Activated CD8-positive, alpha-beta memory T cell treated with anti-CD3 and anti-CD28 coated beads for 4 hours (primary cell): ENCODE measurements around the gene HYLS1.
"Not testable (repeated sequence)": the region's sequence is repeated elsewhere in the genome, so short reads cannot be mapped to it uniquely, and the experiment has no call there.

ENCODE experiments used
- DNase-seq, 2 donors: peaks; one replicate each; pipeline ENCODE4 v3.0.0-alpha.2; 2020; ENCODE audit warnings: low read depth in 2 of 2

Gene HYLS1

GRCh38 chr11:125903711-125904659, 16.5 kb downstream of the HYLS1 start, which contains the start of gene DDX25:
Gene DDX25, plus strand, starts transcription at chr11:125904508. Its CDS starts 10 bp downstream, at chr11:125904518.
- no peak for DNase-seq

- no peak for DNase-seq
These were observed 17.2 kb downstream of the HYLS1 start for GRCh38 chr11:125904678-125905077.

- DNase-seq = no peak
These were observed 22.9 kb downstream of the HYLS1 start for GRCh38 chr11:125910226-125910849.

GRCh38 chr11:125914601-125915000, 27.1 kb downstream of the HYLS1 start:
- DNase-seq = not testable (repeated sequence)

- no peak for DNase-seq
These were observed 29.3 kb downstream of the HYLS1 start for GRCh38 chr11:125916683-125917347.

DNA sequence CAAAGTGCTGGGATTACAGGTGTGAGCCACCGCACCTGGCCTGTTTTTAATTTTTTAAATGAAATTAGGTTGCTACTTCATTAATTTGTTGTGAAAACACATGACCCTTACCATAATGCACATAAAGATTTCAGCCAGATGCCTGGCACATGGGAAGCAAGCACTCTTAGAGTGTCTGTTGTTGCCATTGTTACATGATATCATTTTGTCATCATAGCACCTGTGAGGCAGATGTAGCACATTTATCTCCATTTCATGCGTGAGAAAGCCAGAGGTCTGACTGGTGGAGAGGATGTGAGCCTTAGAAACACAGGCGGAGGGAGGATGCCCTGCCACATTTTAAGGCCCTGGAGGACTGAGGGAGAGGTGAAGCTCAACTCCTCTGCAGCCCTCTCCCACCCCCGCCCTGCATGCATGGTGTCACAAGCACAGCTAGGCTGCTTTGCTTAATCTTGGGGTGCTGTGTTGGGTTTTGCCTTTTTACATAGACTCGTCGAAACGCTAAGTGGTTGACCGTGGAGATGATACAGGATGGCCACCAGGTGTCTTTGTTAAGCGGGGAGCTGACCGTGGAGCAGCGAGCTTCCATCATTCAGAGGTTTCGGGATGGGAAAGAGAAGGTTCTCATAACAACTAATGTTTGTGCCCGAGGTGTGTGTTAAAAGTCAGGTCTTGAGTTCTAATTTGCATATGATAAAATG, 30.8 kb downstream of the HYLS1 start:
- no peak for DNase-seq

GRCh38 chr11:125921042-125921441, 33.6 kb downstream of the HYLS1 start:
- DNase-seq = no peak

GRCh38 chr11:125922156-125922555, 34.7 kb downstream of the HYLS1 start:
- no peak for DNase-seq

DNA sequence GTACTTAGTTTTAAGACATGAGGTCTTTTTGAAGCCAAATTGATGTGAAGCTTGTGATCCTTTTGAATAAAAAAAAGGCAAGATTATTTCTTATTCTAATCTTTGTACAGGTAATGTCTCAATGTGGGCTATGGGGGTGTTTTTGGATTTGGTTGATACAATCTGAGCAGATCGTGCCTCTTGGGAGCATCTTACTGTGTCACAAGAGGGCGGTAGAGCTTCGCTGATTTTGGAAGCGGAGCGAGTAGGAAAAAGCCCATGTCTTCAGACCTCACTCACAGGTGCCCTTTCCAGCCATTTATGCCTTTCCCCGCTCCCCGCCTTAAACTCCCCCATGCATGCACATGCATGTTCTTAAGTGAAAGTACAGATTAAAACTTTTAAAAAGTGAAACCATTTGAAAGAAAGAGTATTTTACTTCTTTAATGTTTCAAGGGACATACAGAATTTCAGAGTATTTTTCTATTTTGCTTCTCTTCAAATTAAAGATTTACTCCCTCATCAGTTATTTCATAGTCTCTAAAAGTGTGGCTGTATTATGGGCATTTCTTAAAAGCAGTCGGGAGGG, 35.6 kb downstream of the HYLS1 start:
- DNase-seq = peak in 1 of 2 donors; percentile 15

- DNase-seq = no peak
These were observed 36.2 kb downstream of the HYLS1 start for GRCh38 chr11:125923633-125924032.

DNA sequence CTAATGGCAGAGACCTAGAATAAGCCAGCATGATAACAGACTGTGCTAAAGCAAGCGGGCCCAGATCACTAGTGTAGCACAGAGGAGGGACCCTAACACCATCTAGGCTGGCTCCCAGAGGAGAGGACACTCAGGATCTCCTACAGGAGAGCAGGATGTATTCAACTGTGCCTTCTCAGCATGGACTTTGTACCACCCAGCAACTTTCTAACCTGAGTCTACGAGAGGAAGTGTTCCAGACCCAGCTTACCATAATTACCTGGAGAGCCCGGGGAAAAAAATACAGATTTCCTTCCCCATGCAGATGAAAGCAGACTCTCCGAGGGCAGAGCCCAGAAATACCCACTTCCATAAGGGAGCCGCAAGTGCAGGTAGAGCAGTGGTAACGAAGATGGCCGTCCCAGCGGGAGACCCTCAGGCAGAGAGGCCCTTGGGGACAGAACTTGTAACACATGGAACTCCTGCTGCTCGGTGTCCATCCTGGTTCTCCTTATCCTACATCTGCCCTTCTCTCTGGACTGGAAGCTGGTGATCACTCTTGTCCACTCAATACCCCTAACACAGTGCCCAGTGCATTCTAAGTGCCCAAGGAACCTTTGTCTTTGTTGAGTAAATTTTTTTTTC, 37.0 kb downstream of the HYLS1 start:
- DNase-seq = no peak

DNA sequence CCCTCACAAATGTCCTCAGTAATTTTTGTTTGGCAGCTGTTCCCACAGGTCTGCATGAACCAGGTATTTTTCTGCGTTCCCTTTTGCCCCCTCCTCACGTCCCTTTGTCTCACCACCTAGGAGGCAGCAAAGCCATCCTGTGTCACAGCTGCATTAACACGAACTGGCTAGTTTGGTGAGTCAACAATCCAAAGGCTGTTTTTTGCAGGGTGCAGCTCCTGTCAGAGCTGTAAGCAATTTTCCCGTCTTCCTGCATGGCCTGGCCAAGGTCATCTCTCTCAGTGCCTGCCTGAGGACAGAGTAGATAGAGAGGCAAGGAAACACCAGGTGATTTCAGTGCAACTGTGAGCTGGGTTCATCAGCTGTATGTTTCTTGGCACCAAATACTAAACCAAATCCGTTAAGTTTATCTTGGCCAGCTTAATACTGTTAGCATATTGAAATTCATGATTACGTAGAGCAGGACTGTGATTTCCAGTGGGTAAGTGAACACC, 37.8 kb downstream of the HYLS1 start:
- DNase-seq = no peak

- no peak for DNase-seq
These were observed 38.3 kb downstream of the HYLS1 start for GRCh38 chr11:125925804-125926203.

DNA sequence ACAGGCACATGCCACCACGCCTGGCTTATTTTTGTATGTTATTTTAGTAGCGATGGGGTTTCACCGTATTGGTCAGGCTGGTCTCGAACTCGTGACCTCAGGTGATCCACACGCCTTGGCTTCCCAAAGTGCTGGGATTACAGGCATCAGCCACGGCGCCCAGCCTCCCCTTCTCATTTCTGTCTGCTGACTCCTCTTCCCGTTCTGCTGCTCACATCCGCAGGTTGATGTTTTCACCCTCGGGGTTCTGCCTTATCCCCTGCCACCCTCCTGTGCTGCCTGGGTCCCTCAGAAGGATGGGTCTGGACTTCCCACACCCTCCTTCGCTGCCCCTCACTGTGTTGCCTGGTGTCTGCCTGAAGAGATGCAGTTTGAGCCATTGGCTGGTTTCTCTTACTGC, 39.2 kb downstream of the HYLS1 start:
- DNase-seq = no peak

DNA sequence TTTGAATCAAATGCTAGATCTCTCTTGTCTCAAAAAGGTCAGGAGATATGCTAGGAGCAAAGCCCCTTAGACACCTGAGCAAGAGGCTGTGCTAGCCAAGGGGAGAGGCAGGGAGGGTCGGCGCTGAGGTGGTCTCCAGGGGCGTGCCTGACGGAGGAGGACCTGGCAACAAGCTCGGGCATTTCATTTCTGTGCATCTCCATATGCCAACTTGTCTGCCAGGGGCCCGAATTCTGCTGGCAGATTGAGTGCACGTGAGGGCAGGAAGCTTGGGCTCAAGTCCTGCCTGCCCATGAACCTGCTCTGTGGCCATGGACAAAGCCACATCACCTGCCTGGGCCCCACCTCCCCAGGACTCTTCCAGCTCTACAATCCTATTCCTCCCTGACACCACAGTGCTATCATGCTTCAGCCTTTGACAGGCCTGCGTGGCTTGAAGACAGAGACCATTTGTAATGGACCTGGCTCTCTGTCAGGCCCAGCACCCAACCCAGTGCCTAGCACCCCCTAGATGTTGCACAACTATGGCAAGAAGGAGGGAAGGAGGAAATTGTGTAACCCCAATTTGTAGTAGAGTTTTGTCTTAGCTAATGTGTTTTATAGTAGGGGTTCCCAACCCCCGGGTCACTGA, 42.1 kb downstream of the HYLS1 start:
- no peak for DNase-seq

DNA sequence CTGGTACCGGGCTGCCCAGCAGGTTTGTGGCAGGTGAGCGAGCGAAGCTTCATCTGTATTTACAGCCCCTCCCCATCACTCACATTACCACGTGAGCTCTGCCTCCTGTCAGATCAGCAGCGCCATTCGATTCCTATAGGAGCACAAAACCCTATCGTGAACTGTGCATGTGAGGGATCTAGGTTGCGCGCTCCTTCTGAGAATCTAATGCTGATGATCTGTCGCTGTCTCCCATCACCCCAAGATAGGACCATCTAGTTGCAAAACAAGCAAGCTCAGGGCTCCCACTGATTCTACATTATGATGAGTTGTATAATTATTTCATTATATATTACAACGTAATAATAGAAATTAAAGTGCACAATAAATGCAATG, 42.6 kb downstream of the HYLS1 start:
- DNase-seq = no peak

GRCh38 chr11:125931116-125931515, 43.6 kb downstream of the HYLS1 start:
- no peak for DNase-seq

GRCh38 chr11:125931668-125932067, 44.2 kb downstream of the HYLS1 start:
- no peak for DNase-seq

DNA sequence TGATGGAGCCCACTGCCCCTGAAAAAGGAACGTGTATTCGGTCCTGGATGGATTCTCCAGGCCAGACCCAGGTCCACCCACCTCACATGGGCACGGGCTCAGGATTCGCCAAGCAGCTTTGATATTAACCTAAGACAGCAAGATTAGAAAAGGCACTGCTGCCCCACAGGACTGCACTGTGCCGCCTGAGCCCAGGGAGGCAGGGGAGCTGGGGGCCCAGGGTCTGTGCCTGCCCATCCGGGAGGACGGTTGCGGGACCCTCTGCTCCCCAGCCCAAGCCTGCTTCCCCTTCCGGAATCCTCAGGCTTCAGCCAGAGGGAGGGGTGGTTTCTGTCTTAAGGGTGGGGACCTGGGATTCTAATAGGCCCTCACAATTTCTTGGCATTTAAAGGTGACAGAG, 44.8 kb downstream of the HYLS1 start:
- no peak for DNase-seq

DNA sequence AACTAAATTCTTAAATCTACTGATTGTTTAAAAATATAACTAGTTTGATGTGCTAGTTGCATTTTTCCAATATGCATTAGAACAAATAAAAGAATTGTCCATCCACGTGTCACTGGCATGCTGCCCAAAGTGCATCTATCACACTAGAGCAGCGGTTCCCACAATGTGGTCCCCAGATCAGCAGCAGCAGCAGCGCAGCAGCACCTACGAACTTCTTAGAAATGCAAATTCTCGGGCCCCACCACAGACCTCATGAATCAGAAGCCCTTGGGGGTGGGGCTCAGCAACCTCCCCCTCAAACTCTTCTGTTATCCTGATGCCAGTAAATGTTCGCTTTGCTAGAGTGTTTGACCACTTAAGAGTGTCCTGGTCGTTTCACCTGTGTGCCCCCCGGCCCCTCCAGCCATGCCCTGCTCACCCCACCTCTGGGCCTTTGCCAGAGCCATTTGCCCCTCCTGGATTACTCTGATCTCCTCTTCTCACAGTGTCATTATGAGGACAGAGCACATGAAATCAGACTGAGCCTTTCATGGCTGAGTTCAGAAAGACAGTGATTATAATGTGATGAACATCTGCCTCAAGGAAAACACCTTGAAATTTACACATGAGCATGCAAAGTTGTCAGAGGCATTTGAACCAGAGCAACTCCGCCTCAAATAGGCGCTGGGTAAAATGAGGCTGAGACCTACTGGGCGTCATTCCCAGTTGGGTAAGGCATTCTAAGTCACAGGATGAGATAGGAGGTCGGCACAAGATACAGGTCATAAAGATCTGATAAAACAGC, 45.8 kb downstream of the HYLS1 start:
- no peak for DNase-seq
